Fibroblast of mammary gland (primary cell): ENCODE measurements around the gene UBAC2.

ENCODE experiments used
- DNase-seq: peaks from one replicate; pipeline ENCODE4 v3.0.0-alpha.2; 2010; ENCODE audit warnings: low read depth
- H3K4me3 ChIP-seq: 2 replicates; pipeline ENCODE4 v1.5.1; 2011; ENCODE audit warnings: low read depth, mild to moderate bottlenecking, low read length, moderate library complexity; ENCODE audit not compliant: control insufficient read depth
- CTCF ChIP-seq: conservative IDR thresholded peaks from 2 replicates; pipeline ENCODE4 v1.5.1; 2011; ENCODE audit warnings: low read depth, low read length, inconsistent platforms; ENCODE audit not compliant: control insufficient read depth, insufficient read depth

UBAC2 gene

DNA sequence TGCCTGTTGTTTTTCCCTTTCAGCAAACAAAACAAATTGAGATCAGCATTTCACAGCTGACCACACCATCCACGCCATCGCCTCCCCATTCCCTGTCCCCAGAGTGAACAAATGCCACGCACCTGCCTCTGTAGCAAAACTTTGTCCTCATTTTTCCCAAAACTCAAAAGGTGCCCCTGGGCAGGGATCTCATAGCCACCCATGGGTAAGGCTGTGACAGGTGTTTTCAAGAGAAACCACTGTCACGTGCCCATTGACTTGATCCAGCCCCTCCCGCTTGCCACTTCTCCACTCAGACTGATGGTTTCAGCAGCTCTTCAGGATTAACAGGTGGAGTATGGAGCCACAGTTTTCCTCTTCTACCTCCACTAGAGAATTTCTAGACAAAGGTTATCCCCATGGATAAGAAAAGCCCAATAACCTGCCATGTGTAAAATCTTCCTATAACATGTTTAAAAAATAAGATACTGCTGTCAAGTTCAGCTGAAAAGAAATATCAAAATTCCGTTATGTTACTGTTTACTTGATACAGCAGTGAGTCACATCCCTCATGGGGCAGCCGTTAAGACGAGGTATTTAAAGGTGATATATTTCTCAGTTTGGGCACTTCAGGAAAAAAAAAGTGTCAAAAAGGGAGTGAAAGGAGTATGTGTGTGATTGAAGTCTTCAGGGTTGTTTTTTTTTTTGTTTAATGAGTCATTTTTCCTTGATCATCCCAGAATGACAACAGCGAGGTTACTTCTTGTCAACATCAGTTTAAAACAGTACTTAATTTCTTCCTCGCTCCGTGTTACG, 170.0 kb downstream of the UBAC2 start:
- TF ChIP-seq CTCF, result no peak
- no peak for DNase-seq
- no peak overlapping the region for H3K4me3 ChIP-seq

DNA sequence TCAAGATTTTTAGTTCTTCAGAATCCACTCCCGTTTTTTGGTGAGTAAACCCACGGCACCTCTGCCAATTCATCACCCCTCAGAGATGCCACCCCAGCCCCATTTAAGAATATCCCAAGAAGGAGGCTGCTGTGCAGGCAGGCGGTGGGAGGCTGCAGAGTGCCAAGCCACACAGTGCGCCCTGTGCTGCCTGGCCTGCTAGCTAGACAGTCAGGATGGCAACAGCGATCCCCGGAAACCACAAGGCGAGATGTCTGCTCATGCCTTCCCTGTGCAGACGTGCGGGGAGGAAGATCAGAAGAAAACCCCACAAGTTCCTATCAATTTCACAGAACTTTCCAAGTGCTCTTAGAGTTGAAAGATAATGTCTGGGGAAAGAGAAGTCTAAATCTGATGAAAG, 171.3 kb downstream of the UBAC2 start:
- no peak for DNase-seq

GRCh38 chr13:99373436-99373835, 172.8 kb downstream of the UBAC2 start:
- DNase-seq, result no peak
- H3K4me3 ChIP-seq, result no peak overlapping the region
- no peak for TF ChIP-seq CTCF

More for the DNA sequence above, 171.3 kb downstream of the UBAC2 start:
- no peak for TF ChIP-seq CTCF
- no peak overlapping the region for H3K4me3 ChIP-seq

DNA sequence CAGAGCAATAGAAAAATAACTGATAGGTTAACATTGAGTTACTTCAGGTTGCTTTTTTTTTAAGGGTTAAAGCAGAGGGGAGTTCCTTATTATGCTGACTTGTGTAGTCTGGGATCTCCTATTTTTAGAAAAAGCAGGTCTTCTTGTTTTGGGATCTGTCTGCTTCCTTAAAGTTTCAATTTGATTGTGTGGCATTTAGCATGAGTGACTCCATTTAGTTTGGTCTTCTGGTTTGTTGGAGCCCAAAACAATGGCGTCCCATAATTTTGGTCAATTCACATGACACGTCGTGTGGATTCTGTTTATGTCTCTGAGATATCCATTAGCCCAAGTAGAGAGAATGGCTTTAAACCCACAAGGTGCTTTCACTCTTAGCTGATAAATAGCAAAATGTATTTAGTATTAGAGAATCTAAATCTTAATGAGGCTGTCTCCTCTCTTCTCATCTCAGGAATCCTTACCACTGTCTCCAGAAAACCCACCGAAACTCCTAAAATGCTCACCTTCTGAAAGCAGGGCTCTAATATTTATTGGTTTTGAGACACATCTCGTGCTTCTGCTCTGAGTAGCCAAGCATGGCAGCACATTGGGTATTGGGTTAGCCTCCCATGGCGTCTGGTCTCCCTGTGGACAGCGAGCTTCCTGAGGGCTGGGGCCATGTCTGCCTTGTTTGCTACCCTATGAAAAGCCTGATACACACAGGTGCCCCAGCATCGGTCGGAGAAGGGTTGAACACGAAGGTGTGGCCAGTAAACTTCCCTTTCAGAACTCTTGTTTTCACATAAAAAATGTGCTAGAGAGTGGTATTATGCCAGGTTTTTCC, 173.7 kb downstream of the UBAC2 start:
- H3K4me3 ChIP-seq, result no peak overlapping the region
- DNase-seq, result no peak
- TF ChIP-seq CTCF, result no peak

- DNase-seq, result no peak
- no peak overlapping the region for H3K4me3 ChIP-seq
- no peak for TF ChIP-seq CTCF
These were observed 174.5 kb downstream of the UBAC2 start for GRCh38 chr13:99374994-99375737.

GRCh38 chr13:99375738-99376080, 175.1 kb downstream of the UBAC2 start:
- TF ChIP-seq CTCF, result no peak
- H3K4me3 ChIP-seq, result no peak overlapping the region
- no peak for DNase-seq
